ENCODE results near the gene HCFC1R1.

Gene HCFC1R1

DNA sequence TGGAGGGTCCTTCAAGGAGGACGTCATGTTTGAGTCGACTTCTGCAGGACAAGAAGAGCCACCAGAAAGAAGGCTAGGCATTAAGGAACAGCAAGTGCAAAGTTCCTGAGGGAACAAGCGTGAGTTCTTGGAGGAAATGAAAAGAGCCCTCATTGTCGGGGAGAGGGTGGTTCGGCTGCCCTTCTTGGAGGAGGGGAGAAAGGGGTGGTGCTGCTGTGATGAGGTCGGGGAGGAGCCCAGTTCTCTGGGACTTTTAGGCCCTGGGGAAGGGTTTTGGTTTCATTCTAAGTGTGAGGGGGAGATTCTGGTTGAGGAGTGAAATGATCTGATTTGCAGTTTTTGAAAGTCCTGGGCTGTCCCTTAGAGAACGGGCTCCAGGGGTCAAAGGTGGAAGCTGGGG, 8.9 kb upstream of the HCFC1R1 start:
- no peak for DNase-seq

DNA sequence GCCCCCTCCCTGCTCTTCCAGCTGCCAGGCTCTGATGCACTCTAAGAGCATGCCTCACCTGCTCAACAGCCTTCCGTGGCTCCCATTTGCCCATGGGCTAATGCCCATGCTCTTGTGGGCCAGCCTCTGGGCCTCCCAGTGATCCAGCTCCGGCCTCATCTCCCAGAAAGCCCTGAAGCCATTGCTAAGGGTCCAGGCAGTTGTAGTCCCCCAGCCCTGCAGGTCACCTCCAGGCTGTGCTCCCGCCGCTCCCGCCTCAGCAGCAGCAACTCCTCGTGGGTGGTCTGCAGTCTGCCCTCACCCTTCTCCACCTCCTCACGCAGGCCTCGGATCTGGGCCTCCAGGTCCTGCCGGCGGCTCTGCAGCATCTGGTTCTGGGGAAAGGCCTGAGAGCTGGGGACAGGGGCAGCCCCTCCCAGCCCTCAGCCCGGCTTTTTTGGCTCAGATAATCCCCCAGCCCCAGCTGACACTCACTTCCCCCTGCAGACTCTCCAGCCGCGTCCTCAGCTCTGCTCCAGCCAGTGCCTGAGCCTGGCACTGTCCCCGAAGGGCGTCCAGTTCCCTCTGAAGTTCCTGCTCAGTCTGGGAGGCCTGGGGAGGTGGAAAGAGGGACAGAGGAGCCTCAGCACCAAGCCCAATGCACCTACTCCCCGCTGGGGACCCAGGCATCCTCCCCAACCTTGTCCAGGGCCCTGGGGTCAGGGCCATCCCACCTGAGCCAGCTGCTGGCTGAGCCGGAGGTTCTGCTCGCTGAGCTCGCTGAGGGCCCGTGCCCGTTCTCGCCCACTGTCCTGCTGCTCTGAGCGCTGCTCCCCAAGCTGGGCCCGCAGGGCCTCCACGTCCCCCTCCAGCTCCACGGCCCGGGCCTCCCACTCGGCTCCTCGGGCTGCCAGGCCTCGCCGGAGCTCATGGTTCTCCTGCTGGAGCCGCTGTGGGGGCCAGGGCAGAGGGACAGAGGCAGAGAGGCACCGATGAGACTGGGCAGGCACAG, 6.8 kb upstream of the HCFC1R1 start:
- DNase-seq: no peak

DNA sequence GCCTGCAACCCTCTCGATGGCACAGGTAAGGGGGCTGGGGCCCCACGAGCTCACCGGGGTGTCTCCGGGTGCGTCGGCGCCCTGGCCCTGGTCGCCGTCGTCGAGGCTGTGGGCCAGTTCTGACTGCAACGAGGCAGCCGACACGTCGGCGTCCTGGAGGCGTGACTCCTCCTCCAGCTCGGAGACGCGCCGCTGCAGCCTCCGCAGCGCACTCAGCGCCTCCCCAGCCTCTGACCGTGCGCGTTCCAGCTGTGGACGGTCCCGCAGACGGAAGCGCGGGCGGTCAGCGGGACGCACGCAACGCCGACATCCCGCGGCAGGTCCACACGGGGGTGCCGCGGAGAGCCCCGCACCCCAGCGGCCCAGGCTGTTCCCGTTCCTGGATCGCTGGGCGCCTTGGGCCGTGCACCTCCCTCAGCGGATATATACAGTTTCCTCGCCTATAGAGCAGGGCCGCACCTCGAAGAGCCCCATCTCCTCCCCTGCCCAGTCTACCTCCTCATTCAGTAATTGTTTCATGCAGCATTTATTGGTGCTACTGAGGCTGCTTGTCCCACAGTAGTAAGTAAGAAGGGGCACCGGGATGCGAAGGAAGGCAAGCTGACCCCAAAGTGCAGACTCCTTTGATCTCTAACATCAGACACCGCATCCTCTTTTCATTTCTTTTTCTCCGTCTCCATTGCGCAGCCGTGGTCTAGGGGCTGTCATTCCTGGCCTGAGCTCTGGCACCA, 5.9 kb upstream of the HCFC1R1 start:
- no peak for DNase-seq

DNA sequence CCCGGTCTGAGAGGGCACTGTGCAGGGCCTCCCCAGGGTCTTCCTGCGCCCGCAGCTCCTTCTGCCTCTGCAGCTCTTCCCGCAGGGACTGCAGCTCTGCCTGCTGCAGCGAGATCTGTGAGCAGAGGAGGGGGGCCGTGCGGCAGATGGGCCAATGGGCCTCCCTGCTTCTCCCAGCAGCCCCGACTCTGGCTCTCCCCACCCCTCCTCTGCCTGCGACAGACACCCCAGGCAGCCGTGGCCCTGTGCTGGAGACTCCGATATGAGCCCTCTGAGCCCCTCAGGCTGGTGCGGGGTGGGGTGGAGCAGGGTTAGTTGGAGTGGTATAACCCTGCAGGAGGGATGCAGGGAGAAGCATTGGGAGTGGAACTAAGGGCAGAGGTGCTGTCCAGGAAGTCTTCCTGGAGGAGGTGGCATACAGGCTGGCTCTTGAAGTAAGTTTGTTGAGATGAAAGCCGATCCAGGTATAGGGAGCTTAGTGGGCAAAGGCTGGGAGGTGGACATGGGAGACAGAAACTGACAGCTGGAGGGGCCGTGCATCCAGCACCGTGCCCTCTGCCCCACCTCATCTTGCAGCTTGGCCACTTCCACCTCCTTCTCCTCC, 5.1 kb upstream of the HCFC1R1 start:
- no peak for DNase-seq

DNA sequence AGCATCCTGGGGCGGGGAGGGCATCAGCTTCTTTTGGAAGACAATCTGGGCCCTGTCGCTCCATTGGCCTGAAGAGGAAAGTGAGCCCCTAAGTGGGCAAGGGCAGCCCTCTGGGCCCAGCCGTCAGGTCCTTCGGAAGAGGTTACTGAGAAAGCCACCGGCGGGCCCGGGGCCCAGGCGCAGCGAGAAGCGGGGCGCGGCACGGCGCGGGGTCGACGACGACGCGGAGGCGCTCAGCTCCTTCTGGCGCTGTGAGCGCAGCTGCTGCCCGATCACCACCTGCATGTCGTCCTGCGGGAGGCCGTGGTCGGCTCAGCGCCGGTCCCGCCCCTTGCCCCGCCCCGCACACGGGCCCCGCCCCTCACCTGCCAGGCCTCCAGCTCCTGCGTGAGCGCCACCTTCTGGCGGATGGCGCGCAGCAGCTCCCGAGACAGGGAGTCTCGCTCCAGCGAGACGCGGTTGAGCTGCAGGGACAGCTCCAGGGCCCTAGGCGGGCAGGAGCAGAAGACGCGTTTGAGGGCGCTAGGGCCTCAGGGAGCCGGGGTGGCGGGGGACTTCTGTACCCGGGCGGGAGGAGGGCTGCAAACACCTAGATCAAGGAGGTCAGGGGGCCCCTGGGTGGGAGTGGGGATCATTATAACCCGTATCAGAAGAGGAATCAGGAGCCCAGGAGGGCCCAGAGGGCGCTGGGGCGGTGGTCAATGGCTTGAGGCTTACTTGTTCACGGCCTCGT, 4.4 kb upstream of the HCFC1R1 start:
- peak; percentile 65 for DNase-seq

DNA sequence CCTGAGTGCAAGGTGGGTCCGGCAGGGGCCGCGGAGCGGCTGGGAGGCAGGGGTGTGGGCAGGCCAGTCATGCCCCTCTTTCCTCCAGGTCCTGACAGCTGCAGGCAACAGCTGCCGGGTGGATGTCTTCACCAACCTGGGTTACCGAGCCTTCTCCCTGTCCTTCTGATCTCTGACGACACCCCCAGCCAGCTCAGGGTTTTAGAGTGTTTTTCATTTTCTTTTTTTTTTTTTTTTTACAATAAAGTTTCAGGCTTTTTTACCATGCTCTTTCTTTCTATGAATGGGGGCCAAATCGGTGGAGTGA, 3.7 kb upstream of the HCFC1R1 start:
- no peak for DNase-seq

DNA sequence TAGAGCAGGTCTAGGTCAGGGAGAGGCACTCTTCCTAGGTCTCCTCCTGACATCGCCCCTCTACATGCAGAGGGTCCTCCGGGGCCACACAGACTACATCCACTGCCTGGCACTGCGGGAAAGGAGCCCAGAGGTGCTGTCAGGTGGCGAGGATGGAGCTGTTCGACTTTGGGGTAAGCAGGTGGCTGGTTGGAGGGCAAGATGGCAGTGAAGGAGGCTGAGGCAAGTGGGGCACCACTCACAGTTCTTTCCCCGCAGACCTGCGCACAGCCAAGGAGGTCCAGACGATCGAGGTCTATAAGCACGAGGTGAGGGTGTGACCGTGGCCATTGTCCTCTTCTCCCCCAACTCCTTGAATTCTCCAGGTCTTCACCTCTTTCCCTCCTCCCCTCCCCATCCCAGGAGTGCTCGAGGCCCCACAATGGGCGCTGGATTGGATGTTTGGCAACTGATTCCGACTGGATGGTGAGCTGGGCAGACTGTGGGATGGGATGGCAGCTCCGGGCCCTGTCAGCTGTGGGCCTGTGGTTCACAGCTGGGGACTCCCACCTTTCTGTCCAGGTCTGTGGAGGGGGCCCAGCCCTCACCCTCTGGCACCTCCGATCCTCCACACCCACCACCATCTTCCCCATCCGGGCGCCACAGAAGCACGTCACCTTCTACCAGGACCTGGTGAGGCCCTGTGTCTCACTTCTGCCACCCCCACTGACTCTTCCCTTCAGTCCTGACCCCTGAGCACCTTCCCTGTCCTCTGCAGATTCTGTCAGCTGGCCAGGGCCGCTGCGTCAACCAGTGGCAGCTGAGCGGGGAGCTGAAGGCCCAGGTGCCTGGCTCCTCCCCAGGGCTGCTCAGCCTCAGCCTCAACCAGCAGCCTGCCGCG, 3.1 kb upstream of the HCFC1R1 start:
- no peak for DNase-seq

DNA sequence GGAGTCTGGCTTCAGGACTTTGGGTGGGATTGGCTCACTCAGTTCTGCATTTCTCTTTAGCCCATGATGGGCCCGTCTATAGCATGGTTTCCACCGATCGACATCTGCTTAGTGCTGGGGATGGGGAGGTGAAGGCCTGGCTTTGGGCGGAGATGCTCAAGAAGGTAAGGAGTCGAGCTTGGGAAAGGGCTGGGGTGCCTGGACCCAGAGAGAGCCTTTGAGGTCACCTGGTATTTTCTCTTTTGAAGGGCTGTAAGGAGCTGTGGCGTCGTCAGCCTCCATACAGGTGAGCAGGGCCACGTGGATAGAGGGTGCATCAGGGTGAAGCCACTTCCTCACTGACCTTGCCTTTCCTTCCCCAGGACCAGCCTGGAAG, 2.2 kb upstream of the HCFC1R1 start:
- no peak for DNase-seq

DNA sequence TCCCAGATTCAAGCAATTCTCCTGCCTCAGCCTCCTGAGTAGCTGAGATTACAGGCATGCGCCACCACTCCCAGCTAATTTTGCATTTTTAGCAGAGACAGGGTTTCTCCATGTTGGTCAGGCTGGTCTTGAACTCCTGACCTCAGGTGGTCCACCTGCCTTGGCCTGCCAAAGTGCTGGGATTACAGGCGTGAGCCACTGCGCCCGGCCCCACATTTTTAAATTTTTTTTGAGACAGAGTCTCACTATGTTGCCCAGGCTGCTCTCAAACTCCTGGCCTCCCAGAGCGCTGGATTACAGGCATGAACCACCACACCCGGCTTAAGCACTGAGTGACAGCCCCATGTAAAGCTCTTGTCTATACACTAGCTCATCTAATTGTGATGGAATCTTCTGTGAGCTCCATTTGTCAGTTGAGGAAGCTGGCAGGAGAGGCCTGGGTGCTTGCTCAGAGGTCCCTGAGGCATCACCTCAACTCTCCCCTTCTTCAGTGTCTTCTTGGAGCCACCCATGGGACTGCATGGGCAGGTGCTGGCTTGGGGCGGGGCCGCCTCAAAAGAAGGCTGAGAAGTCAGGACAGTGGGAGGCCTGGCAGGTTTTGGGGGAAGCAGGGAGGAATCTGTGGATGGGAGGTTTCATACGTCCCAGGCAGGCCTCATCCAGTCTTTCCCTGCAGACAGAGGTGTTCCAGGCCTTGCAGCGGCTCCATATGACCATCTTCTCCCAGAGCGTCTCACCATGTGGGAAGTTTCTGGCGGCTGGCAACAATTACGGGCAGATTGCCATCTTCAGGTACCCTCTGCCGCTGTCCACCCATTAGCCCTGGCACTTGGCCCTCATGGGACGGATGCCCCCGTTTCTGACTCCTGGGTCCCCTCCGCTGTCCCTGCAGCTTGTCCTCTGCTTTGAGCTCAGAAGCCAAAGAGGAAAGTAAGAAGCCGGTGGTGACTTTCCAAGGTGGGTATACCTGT, 1.6 kb upstream of the HCFC1R1 start:
- DNase-seq: no peak

DNA sequence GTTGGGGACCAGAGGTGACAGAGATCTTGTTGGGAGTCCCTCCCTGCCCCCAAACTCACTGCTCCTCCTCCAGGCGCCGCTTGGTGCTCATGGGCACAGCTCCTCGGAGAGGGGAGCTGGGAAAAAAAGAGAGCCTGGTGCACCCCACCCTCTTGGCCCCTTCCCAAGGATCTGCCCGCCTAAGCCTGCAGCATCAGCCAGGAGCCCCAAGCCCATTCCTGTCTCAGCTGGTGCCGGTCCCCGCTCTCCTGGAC, 400 bp downstream of the HCFC1R1 start:
- DNase-seq: no peak

DNA sequence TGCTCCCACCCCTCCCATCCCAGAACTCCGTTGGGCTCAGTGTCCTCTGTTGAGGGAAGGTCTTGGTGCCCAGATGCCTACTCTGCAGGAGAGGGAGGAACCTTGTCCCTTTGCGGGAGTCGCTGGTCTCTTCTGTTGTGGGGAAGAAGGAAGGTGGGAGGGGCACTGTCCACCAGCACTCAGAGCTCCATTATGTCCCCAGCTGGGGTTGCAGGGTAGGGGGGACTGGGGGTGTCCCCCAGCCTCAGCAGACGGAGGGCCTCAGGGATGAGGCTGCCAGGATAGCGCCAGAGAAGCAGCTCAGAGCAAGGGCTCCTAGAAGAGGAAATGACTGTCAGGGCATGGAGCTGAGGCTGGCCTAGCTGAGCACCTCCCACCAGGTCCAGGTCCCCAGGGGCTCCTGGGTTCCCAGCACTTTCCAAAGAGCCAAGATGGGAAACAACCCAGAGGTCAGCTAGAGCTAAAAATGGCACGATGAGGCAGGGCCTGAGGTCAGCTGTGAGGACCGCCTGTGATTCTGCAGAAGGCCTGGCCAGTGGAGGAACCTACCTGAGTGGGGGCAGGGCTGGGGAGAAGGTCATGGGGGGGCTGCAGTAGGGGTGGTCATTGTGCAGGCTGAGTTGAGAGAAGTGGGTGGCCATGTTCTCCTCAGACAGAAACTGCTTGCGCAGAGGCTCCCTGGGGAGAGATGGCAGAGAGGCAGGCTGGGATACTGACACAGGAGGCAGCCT, 893 bp downstream of the HCFC1R1 start:
- DNase-seq: no peak

DNA sequence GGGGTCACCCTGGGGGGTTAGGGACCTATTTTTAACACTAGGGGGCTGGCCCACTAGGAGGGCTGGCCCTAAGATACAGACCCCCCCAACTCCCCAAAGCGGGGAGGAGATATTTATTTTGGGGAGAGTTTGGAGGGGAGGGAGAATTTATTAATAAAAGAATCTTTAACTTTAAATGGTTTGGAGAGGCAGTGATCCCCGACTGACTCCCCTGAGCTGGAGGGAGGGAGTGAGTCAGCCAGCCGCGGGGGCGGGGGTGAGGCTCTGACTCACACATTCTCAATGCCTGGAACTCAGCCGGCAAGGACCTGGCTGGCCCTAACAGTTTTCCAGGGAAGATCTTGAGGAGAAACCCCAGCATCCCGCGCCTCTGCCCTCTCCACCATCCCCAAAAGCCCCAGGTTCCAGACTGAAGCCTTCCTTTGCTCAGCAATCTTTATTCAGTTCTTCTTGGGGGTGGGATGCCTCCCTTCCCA, 1.5 kb downstream of the HCFC1R1 start:
- no peak for DNase-seq

DNA sequence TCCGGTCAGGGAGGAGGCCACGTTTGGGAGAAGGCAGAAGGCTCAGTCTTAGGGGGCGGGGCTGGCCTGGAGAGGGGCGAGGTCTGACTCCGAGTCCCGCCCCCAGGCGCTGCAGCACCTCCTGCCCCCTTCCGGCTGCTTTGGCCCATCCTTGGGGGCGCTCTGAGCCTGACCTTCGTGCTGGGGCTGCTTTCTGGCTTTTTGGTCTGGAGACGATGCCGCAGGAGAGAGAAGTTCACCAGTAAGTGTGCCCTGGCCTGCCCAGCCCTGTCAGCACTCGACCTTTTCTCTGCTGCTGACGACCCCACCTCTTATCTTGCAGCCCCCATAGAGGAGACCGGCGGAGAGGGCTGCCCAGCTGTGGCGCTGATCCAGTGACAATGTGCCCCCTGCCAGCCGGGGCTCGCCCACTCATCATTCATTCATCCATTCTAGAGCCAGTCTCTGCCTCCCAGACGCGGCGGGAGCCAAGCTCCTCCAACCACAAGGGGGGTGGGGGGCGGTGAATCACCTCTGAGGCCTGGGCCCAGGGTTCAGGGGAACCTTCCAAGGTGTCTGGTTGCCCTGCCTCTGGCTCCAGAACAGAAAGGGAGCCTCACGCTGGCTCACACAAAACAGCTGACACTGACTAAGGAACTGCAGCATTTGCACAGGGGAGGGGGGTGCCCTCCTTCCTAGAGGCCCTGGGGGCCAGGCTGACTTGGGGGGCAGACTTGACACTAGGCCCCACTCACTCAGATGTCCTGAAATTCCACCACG, 2.1 kb downstream of the HCFC1R1 start:
- DNase-seq: no peak

DNA sequence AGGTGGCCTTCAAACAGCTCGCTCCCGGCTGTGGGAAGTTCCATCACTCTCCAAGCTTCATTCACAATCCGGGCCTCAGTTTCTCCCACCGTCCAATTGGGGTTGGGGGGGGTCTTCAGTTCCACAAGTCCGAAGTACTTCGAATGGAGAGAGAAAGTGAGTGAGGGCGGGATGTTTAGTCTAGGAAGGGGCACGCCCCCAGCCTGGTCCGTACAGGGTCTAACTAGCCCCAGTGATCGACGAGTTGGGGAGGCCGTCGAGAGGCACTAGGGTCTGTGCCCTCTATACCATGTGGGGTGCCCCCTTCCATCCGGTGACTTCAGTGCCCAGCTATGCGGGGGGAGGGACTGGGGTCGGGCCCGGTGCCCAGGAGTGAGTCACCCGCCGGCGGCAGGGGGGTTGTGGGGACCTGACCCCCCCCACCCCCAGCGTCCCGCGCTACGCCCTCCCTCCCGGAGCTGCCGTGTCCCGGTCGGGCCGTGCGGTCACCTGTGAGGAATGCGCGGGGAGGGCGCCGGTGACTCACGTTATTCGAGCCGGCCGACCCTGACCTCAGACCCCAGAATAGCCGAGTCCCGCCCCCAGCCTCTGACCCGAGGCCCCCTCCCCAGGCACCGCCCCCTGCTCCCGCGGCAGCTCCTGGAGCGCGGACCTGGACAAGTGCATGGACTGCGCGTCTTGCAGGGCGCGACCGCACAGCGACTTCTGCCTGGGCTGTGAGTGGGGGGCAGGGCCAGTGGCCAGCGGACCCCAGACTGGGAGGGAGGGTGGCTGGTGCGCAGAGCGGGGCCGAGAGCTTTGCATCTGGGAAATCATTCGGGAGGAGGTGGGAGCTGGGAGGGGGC, 2.9 kb downstream of the HCFC1R1 start:
- no peak for DNase-seq

DNA sequence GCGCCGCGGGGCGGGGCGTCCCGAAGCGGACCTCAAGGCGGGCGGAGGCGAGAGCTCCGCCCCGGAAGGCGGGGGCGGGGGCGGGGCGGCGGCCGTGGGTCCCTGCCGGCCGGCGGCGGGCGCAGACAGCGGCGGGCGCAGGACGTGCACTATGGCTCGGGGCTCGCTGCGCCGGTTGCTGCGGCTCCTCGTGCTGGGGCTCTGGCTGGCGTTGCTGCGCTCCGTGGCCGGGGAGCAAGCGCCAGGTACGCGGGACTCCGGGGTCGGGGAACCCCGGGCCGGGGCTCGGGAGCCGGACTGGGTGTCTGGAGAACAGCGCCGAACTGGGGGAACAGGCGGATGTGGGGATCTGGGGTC, 3.5 kb downstream of the HCFC1R1 start, which contains the start of gene TNFRSF12A:
Gene TNFRSF12A, plus strand, starts transcription at position 122 of the 357 bp plus-strand sequence. Its CDS starts 30 bp downstream, at position 152.
- DNase-seq: no peak

DNA sequence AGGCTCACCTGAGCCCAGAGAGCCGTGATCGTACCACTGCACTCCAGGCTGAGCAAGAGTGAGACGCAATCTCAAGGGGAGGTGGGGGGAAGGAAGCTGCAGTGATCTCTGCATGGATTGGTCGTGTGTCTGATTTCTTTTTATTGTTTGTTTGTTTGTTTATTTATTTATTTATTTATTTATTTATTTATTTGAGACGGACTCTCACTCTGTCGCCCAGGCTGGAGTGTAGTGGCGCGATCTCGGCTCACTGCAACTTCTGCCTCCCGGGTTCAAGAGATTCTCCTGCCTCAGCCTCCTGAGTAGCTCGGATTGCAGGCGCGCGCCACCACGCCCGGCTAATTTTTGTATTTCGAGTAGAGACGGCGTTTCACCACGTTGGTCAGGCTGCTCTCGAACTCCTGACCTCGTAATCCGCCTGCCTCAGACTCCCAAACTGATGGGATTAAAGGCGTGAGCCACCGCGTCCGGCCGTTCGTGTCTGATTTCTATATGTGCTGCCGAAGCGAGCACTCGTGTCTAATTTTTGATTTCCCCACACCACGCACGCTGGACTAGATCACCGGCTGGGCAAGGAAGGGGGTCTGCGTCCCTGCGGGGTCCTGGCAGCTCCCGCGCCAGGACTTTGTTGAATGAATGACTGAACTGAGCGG, 4.0 kb downstream of the HCFC1R1 start:
- DNase-seq: no peak

DNA sequence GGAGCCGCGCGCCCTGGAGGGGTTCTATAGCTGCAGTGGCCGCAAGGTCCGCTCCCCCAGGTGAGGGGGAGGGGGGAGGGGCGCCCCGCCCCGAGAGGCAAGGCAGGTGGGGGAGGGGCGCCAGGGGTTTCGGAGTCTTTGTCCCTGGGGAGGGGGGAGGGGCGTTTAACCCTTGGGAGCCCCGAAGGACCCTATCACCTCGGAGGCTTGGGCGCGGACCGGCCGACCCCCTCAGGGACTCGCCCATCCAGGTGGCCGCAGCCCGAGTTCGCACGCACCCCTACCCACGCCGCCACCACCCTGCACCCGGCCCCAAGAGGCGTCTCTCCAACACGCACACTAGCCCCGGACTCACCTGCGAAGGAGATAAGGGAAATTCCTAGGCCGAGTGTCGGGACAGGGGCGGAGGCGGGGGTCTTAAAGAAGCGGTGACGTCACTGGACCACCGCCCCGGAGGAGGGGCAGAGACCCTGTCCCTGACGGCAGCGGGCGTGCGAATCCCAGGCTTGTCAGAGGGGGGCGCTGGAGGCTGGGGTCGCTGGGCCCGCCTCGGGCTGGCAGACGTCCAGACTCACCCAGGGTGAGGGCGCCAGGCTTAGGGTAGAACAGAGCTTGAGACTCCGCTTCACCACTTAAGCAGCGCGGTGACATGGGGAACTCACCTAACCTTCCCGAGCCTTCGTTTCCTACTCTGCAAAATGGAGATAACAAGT, 5.8 kb downstream of the HCFC1R1 start, which contains the start of gene CLDN6:
Gene CLDN6, minus strand, starts transcription at position 390 of the 713 bp plus-strand sequence. CDS start 2,162 bp downstream, outside the sequence.
- no peak for DNase-seq
